ENCODE data around the gene ZBTB38. TPM values are rescaled to one million over a fixed set of nuclear protein-coding genes. Genes with fewer than 3 reads are reported as not detected.

ZBTB38 gene
- polyA plus RNA-seq, 1 donor from 2014 or later: 18.7 TPM

DNA sequence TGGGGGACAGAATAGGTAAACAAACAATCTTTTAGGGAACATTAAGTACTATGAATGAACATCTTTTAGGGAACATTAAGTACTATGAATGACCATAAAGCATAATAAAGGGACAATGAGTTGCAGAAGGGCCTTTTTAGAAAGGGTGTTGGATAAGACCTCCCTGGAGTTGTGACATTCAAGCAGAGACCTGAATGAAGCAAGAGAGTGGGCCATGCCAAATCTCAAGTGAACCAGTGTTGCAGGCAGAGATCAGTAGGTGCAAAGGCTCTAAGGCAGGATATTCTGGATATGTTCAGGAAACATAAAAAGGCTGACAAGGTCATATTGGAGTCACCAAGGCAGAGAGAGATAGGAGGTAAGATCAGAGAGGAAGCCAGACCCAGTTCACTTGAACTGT, 29.4 kb upstream of the ZBTB38 start:
- no peak overlapping the region for H3K9ac ChIP-seq (ENCODE audit: low read length)
- H3K27ac ChIP-seq (ENCODE audit: low read length): no peak overlapping the region

DNA sequence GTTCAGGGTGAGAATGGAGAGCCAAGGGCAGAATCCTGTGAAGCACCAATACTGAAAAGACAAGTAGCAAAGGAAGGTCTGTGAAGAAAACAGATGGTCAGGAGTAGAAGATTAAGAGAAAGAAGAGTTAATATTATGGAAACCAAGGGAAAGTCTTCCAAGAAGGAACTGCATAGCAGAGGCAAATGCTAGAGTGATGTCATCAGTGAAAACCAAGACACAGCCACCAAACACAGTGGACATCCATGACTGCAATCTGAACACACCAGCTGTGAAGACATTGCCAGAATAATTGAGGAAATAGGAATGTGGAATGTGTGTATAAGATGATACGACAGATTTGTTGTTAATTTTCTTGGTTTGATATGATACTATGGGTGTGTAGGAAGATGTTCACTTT, 26.8 kb upstream of the ZBTB38 start:
- Histone ChIP-seq H3K9me3 (ENCODE audit: low read length) (no peaks in the 10 kb centered on the region), H2AFZ (ENCODE audit: low read depth, low read length) (no peak overlapping the region), H4K20me1 (ENCODE audit: insufficient read depth) (no peaks in the 10 kb centered on the region), H3K27me3 (ENCODE audit: insufficient read depth, low read depth, low read length) (no peaks in the 10 kb centered on the region), H3K79me2 (replicated peaks; ENCODE audit: insufficient read depth, low read length) (no peaks in the 10 kb centered on the region), H3K9me2 (ENCODE audit: insufficient read depth, low read length) (no peaks in the 10 kb centered on the region), H3K27ac (ENCODE audit: low read length) (no peak overlapping the region), H3F3A (ENCODE audit: insufficient read depth, low read length, poor library complexity, severe bottlenecking) (no peaks in the 10 kb centered on the region), H3K4me3 (ENCODE audit: low read length) (no peak overlapping the region), H3K4me2 (ENCODE audit: low read length) (no peak overlapping the region), H3K9ac (ENCODE audit: low read length) (no peak overlapping the region), H3K36me3 (ENCODE audit: insufficient read depth, low read length) (no peaks in the 10 kb centered on the region)
- TF ChIP-seq TAF1 (IDR thresholded peaks at IDR 0.05; ENCODE audit: low read depth): no peak
- TF ChIP-seq MXI1 (conservative IDR thresholded peaks at IDR 0.05; ENCODE audit: poor library complexity, severe bottlenecking): no peak
- TF ChIP-seq SMC3 (conservative IDR thresholded peaks at IDR 0.05; ENCODE audit: poor library complexity): no peak
- TF ChIP-seq POLR2AphosphoS5 (IDR thresholded peaks at IDR 0.05): no peak
- no peak for TF ChIP-seq EP300 (conservative IDR thresholded peaks at IDR 0.05; ENCODE audit: poor library complexity, severe bottlenecking)
- TF ChIP-seq, protein P1, sequence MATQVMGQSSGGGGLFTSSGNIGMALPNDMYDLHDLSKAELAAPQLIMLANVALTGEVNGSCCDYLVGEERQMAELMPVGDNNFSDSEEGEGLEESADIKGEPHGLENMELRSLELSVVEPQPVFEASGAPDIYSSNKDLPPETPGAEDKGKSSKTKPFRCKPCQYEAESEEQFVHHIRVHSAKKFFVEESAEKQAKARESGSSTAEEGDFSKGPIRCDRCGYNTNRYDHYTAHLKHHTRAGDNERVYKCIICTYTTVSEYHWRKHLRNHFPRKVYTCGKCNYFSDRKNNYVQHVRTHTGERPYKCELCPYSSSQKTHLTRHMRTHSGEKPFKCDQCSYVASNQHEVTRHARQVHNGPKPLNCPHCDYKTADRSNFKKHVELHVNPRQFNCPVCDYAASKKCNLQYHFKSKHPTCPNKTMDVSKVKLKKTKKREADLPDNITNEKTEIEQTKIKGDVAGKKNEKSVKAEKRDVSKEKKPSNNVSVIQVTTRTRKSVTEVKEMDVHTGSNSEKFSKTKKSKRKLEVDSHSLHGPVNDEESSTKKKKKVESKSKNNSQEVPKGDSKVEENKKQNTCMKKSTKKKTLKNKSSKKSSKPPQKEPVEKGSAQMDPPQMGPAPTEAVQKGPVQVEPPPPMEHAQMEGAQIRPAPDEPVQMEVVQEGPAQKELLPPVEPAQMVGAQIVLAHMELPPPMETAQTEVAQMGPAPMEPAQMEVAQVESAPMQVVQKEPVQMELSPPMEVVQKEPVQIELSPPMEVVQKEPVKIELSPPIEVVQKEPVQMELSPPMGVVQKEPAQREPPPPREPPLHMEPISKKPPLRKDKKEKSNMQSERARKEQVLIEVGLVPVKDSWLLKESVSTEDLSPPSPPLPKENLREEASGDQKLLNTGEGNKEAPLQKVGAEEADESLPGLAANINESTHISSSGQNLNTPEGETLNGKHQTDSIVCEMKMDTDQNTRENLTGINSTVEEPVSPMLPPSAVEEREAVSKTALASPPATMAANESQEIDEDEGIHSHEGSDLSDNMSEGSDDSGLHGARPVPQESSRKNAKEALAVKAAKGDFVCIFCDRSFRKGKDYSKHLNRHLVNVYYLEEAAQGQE (IDR thresholded peaks at IDR 0.05; ENCODE audit: borderline replicate concordance): no peak
- no peak for TF ChIP-seq EZH2 (IDR thresholded peaks at IDR 0.05; ENCODE audit: borderline replicate concordance, insufficient read depth, low read length, poor library complexity, severe bottlenecking)
- TF ChIP-seq, protein P2, sequence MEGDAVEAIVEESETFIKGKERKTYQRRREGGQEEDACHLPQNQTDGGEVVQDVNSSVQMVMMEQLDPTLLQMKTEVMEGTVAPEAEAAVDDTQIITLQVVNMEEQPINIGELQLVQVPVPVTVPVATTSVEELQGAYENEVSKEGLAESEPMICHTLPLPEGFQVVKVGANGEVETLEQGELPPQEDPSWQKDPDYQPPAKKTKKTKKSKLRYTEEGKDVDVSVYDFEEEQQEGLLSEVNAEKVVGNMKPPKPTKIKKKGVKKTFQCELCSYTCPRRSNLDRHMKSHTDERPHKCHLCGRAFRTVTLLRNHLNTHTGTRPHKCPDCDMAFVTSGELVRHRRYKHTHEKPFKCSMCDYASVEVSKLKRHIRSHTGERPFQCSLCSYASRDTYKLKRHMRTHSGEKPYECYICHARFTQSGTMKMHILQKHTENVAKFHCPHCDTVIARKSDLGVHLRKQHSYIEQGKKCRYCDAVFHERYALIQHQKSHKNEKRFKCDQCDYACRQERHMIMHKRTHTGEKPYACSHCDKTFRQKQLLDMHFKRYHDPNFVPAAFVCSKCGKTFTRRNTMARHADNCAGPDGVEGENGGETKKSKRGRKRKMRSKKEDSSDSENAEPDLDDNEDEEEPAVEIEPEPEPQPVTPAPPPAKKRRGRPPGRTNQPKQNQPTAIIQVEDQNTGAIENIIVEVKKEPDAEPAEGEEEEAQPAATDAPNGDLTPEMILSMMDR (IDR thresholded peaks at IDR 0.05; ENCODE audit: poor library complexity, severe bottlenecking): no peak
- TF ChIP-seq RAD21 (conservative IDR thresholded peaks at IDR 0.05): no peak

More for the DNA sequence above, 29.4 kb upstream of the ZBTB38 start:
- Histone ChIP-seq H3K4me3 (ENCODE audit: low read length) (no peak overlapping the region), H3K9me3 (ENCODE audit: low read length) (no peaks in the 10 kb centered on the region), H3K4me2 (ENCODE audit: low read length) (no peak overlapping the region), H3K9me2 (ENCODE audit: insufficient read depth, low read length) (no peaks in the 10 kb centered on the region), H3K36me3 (ENCODE audit: insufficient read depth, low read length) (no peaks in the 10 kb centered on the region), H3K27me3 (ENCODE audit: insufficient read depth, low read depth, low read length) (no peaks in the 10 kb centered on the region), H2AFZ (ENCODE audit: low read depth, low read length) (no peak overlapping the region), H4K20me1 (ENCODE audit: insufficient read depth) (no peaks in the 10 kb centered on the region), H3K79me2 (replicated peaks; ENCODE audit: insufficient read depth, low read length) (no peaks in the 10 kb centered on the region), H3F3A (ENCODE audit: insufficient read depth, low read length, poor library complexity, severe bottlenecking) (no peaks in the 10 kb centered on the region)
- TF ChIP-seq TAF1 (IDR thresholded peaks at IDR 0.05; ENCODE audit: low read depth) (no peak), MXI1 (conservative IDR thresholded peaks at IDR 0.05; ENCODE audit: poor library complexity, severe bottlenecking) (no peak), EP300 (conservative IDR thresholded peaks at IDR 0.05; ENCODE audit: poor library complexity, severe bottlenecking) (no peak), POLR2AphosphoS5 (IDR thresholded peaks at IDR 0.05) (no peak), SMC3 (conservative IDR thresholded peaks at IDR 0.05; ENCODE audit: poor library complexity) (no peak), RAD21 (conservative IDR thresholded peaks at IDR 0.05) (no peak), EZH2 (IDR thresholded peaks at IDR 0.05; ENCODE audit: borderline replicate concordance, insufficient read depth, low read length, poor library complexity, severe bottlenecking) (no peak)
- TF ChIP-seq, protein P2 (IDR thresholded peaks at IDR 0.05; ENCODE audit: poor library complexity, severe bottlenecking): no peak
- TF ChIP-seq, protein P1 (IDR thresholded peaks at IDR 0.05; ENCODE audit: borderline replicate concordance): no peak

Data from neural cell (in vitro differentiated cells).